Measurements from ENCODE around the gene TMEM248. TPM values are rescaled to one million over a fixed set of nuclear protein-coding genes. Genes with fewer than 3 reads are reported as not detected.
"Not testable (repeated sequence)": the region's sequence is repeated elsewhere in the genome, so short reads cannot be mapped to it uniquely, and the experiment has no call there.

TMEM248 gene
- total RNA-seq, 1 experiment from 2014 or later = 193 TPM

DNA sequence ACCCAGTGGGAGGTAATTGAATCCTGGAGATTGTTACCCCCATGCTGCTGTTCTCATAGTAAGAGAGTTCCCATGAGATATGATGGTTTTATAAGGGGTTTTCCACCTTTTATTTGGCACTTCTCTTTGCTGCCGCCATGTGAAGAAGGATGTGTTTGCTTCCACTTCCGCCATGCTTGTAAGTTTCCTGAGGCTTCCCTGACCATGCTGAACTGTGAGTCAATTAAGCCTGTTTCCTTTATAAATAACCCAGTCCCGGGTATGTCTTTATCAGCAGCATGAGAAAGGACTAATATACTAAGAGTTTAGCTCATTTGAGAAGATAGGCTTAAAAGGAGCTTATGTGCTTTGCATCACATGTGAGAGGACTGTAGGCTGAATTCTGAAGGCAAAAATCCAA is 29.3 kb downstream of the TMEM248 start:
- DNase-seq (ENCODE audit: low read depth) = peak; percentile 25

DNA sequence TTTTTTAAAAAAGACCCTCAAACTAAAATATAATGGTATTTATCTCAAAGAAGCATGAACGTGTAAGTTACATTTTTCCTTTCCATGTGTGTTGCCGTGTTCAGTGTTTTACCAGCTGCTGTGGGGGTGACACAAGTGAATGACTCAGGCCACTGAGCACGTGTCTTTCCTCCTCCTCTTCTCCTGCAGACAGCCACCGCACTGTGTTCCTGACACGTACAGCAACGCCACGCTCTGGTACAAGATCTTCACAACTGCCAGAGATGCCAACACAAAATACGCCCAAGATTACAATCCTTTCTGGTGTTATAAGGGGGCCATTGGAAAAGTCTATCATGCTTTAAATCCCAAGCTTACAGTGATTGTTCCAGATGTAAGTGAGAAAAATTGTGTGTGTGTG is 29.7 kb downstream of the TMEM248 start:
- no peak for DNase-seq (ENCODE audit: low read depth)

DNA sequence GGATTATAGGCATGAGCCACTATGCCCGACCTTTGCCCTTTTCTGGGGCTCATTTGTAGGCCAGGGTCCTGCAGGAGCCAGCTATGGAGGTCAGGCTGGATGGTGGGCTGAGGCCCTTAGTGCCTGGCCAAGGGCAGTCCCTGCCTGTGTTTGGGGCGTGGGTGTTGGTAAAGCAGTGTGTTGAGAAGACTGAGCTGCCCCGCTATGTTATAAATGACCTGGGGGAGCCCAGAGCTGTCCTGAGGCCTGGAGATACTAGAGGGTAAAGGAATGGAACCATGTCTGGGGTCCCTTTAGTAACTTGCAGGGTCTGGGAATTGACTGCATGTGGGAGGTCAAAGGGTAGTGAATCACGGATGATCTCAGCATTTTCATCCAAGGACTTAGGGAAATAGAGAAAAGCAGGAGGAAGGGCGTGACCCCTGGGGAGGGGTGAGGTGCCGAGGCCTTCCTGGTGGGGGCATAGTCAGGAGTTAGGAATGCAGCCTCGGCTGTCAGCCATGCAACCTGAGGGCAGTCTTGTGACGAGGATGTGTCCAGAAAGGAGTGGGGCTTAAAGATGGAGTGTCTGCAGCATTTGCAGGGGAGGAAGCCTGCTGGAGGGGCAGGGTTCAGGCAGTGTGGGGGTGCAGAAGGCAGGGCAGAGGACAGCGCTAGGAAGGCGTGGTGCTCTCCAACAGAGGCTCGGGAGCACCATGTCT is 31.5 kb downstream of the TMEM248 start:
- peak; percentile 94 for DNase-seq (ENCODE audit: low read depth)

DNA sequence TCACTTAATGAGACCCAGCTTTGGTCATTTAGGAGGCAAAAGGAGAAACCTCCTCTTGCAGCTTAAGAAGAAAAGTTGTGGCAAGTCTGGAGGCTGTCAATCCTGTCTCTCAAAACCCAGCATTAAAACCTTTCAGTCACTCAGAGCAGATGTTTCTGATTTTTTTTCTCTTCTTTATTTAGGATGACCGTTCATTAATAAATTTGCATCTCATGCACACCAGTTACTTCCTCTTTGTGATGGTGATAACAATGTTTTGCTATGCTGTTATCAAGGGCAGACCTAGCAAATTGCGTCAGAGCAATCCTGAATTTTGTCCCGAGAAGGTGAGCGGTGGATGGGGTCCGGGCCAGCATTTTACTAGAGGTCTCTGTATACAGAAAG is 32.0 kb downstream of the TMEM248 start:
- no peak for DNase-seq (ENCODE audit: low read depth)

DNA sequence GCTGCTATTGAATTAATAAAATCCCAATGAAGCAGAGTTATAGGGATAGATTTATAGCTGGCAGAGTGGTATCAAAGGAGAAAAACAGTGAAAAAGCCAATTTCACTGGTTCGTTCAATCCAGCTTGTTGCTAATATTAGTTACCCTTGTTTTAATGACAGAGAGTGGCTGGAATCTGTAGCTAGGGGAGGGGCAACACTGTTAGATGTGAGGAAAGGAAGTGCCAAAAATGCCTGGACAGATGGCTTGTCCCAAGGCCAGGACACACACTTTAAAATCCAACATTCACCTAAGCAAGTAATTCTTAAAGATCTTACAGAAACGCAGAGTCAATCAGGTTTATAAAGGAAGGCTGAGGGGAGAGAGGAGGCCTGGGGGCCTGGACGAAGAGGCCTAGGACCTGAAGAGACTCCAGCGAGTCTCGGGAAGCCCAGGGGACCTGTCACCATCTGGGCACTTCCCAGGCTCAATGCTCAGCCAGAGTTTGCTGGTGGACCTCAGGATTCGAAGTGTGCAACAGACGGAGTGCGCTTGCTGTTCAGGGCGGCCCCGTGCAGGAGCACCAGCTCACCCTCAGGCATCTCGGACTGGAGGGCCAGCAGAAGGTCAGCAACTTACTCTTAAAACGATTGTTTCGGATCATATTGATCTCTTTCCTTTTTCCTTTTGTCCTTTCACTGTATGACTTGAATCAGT is 36.7 kb downstream of the TMEM248 start:
- no peak for DNase-seq (ENCODE audit: low read depth)

DNA sequence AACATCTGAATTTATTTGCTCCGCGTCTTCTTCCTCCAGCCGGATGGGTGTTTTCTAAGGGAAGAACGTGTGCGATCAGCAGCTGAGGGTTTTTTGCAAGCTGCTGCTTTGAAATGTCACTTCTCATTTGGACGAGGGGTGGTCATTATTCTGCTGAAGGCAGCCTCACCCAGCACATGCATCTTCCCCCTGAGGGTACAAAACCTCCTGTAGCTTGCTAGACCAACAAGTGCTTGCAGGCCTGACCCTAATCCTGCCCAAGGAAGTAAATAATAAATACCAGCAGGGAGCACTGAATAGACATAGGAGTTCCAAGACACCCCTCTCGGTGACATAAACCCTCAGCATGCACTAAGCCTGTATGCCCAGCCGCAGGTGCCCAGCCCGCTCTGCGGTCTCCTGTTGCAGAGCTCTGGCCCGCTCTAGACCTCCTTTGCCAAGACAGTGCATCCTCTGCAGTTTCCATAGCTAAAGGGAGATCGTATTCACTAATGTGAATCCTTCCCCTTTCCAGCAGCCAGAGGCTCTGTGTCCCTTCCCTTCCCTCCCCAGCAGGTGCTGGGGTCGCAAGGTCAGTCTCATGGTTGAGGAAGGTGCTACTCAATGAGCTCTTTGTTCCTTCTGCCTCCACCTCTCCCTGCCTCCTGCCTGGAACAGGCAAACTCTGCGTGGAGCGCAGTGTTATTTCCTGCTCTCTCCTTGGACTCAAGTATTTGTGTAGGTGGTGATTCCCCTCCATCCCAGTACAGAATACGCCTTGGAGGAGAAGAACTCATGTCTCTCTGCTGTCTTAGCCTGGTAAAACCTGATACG is 37.7 kb downstream of the TMEM248 start:
- no peak for DNase-seq (ENCODE audit: low read depth)

DNA sequence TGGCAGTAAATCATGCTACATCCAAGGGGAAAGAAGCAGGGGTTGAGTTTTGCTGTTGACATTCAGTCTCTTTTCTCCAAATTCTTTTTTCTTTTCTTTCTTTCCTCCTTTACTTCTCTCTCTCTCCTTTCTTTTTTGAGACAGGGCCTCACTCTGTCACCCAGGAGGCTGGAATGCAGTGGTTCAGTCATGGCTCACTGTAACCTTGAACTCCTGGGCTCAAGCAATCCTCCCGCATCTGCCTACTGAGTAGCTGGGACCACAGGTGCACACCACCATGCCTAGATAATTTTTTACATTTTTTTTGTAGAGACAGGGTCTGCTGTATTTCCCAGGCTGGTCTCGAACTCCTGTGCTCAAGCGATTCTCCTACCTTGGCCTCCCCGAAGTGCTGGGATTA is 39.2 kb downstream of the TMEM248 start:
- DNase-seq (ENCODE audit: low read depth) = no peak

GRCh38 chr7:66961096-66961495 is 40.1 kb downstream of the TMEM248 start:
- no peak for DNase-seq (ENCODE audit: low read depth)

DNA sequence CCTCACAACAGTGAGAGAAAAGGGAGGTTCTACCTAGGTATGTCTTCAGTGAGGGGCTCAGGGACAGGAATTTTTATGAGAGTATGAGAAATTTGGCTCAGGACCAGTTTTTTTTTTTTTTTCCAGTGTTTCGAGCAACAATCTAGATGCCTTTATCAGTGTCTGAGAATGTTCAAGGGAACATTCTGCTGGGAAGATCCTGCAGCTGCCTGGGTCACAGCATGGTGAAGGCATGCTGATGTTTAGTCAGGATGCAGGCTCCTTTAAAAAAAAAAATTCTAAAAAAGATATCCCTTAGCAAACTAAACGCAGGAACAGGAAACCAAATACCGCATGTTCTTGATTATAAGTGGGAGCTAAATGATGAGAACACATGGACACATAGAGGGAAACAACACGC is 43.4 kb downstream of the TMEM248 start:
- DNase-seq (ENCODE audit: low read depth) = peak; percentile 18

GRCh38 chr7:66967029-66967428 is 46.0 kb downstream of the TMEM248 start:
- DNase-seq (ENCODE audit: low read depth) = no peak

- DNase-seq (ENCODE audit: low read depth) = not testable (repeated sequence)
Observed at GRCh38 chr7:66969001-66969400, 48.0 kb downstream of the TMEM248 start.

DNA sequence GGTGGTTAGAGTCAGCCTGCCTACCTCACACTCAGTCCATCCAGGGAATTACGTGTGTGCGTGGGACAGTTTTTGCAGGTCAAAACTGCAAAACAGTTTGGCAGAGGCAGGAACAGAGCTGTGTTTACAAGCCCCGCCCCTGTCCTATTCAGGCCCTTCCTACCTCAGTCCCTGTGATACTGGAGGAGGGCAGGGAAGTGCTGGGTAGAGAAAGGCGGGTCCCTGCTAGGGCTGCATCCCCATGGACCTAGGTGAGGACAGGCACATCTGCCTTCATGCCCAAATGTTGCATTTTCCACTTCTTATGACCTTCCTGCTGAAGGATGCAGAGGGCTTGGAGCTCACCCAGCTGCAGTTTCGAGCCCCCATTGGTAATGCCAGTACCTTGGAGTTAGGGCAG is 49.3 kb downstream of the TMEM248 start:
- no peak for DNase-seq (ENCODE audit: low read depth)

DNA sequence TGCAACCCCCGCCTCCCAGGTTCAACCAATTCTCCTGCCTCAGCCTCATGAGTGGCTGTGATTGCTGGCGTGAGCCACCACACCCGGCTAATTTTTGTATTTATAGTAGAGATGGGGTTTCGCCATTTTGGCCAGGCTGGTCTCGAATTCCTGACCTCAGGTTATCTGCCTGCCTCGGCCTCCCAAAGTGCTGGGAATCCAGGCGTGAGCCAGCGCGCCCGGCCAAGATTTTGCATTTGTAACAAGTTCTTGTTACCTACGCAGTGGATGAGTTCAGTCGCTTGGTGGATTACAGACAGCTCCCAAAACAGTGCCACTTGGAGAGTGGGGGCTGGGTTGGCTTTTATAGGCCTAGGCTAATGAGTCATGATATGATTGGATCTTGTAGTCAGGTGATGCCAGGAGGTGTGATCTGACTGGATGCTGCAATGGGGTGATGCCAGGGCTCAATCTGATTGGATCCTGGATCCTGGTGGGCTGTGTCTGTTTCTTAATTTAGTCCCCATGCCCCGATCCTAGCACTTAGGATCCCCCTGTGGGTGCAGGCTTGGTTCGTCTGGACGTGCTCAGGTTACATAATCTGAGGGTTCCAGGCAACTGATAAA is 54.1 kb downstream of the TMEM248 start:
- no peak for DNase-seq (ENCODE audit: low read depth)

- DNase-seq (ENCODE audit: low read depth) = not testable (repeated sequence)
Observed at GRCh38 chr7:66978312-66978711, 57.3 kb downstream of the TMEM248 start.

DNA sequence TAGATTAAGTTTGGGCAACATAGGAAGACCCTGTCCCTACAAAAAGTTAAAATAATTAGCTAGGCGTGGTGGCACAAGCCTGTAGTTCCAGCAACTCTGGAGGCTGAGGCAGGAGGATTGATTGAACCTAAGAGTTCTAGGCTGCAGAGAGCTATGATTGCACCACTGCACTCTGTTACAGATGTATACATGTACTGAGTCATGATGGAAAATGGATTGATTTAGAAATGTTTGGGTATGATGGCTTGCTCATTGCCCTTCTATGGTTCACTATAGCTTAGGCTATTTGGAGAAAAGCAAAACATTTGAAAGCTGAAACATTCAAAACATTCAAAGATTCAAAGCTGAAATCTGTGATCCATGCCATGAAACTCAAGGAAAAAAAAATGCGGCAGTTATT is 58.0 kb downstream of the TMEM248 start:
- not testable (repeated sequence) for DNase-seq (ENCODE audit: low read depth)

- not testable (repeated sequence) for DNase-seq (ENCODE audit: low read depth)
Observed at GRCh38 chr7:66980336-66980735, 59.3 kb downstream of the TMEM248 start.

DNA sequence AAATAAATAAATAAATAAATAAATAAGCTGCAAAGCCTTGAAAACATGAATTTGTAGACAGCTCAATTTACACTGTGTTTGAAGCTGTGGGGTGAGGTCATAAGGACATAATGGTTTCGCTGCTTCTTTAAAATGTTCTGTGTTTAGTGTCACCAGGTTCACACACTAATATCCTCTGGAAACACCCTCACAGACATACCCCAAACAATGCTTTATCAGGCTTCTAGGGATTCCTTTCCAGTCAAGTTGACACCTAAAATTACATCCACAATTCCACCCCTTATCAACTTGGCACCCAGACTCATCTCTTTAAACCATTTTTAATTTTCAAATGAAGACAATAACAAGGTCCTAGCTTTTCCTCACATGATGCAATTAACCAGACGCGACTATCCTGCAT is 68.5 kb downstream of the TMEM248 start:
- not testable (repeated sequence) for DNase-seq (ENCODE audit: low read depth)

- DNase-seq (ENCODE audit: low read depth) = not testable (repeated sequence)
Observed at GRCh38 chr7:66994051-66994450, 73.0 kb downstream of the TMEM248 start.

DNA sequence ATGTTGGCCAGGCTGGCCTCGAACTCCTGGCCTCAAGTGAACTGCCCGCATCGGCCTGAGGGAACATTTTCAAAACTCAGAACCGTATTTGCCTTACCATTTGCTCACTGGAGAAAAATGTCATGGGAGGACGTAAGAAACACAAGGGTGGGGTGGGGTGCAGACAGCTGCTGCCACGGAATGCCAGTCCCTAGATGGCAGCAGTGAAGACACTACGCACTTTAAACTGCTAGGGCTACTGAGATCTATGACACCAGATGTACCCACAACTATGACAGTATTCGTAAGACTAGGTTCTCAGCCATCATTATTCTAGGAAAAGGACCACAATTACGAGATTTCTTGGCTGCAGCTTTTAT is 73.6 kb downstream of the TMEM248 start:
- peak; percentile 82 for DNase-seq (ENCODE audit: low read depth)

DNA sequence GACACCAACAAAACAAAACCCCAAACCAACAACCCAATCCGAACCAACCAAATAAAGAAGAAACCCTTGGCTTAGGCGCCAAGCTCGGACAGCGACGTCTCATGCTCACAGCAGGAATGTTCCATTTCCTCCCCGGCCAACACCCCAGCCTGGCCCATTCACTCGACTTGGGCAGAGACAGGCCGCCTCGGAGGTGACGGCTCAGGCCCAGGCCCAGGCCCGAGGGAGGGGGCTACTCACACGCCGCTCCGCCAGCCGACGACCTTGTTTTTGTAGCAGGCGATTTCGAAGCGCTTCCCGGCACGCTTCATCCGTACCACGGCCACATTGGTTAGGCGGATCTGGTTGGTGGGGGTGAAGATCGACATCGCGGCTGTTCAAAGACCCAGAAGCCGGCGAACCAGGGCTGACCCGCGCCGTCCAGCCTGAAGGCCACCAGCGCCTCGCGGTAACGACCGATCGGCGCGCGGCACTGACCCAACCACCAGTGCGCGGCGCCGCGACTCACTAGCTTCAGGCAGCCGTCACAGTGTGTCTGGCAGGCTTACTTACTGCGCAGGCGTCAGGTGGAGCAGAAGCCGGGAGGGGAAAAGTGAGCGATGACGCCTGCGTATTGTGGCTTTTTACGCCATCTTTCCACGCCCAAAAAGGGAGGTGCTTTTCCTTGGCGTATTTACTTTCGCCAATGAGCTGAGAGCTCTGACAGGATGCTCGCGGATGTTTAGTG is 74.2 kb downstream of the TMEM248 start, which contains the start of gene SBDS:
TSS of gene SBDS (minus strand) at position 537 of the 727 bp plus-strand sequence. CDS start at position 368, 169 bp downstream.
- DNase-seq (ENCODE audit: low read depth) = peak; percentile 99

DNA sequence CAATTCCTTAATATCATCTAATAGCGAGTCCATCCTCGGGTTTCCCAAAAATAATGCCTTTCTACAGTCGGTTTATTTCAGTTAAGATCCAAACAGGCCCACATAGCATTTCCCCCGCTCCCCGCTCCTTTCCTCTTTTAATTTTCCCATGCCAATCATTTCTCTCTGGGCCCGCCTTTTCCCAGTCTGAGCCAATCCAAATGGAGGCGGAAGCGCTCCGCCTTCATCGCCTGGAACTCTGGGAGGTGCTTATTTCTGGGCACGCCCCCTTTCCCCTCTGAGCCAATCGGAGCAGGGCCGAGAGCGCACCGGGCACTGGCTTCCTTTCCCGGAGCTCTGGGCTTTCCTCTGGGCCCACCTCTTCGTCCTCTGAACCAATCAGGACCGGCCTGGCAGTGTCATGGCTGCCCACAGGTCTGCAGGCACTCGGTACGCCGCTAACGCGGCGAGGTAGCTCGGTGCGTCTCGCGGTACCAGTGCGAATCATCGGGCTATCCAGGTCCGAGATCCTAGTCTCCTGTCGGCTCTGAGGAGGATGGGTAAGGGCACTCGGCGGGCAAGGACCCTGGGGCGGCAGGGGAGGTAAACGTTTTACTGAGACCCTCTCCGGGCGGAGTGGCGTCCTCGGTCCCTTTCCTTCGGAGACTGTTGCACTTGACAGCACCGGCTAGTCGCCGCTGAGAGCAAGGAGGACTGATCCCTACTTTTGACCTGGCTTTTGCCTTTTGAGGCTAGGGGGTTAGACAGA is 75.6 kb downstream of the TMEM248 start, which contains the start of gene TYW1:
TSS of gene TYW1 (plus strand) at position 390 of the 748 bp plus-strand sequence. CDS start at position 536, 146 bp downstream.
- DNase-seq (ENCODE audit: low read depth) = peak; percentile 98
